Tibial artery (tissue), 4 donors: ENCODE data around the gene SLC9C1.

Experiments used
- DNase-seq, 2 donors: peaks; one replicate each; pipeline ENCODE4 v3.0.0-alpha.2; 2019
- H3K27ac ChIP-seq, 2 donors: fragments of 200-600 bp; sonication (generic) in 1 of 2; 1 replicate in 1 of 2; 2 replicates in 1 of 2; pipeline ENCODE4 v1.5.1; 2018 to 2019; ENCODE audit warnings: mild to moderate bottlenecking in 1 of 2
- H3K27me3 ChIP-seq, 2 donors: fragments of 200-600 bp; sonication (generic) in 1 of 2; one replicate each; pipeline versions ENCODE4 v1.5.1 to v1.6.0; 2016 to 2019
- H3K36me3 ChIP-seq, 3 donors: fragments of 200-600 bp; sonication (generic) in 2 of 3; one replicate each; pipeline ENCODE4 v1.5.1; 2016 to 2019; ENCODE audit warnings: mild to moderate bottlenecking in 2 of 3
- H3K4me1 ChIP-seq, 4 donors: fragments of 200-600 bp; sonication (generic) in 2 of 4; 1 replicate in 3 of 4; 2 replicates in 1 of 4; pipeline ENCODE4 v1.5.1; 2016 to 2019
- H3K4me3 ChIP-seq, 2 donors: fragments of 200-600 bp; sonication (generic) in 1 of 2; 1 replicate in 1 of 2; 2 replicates in 1 of 2; pipeline ENCODE4 v1.5.1; 2018 to 2019; ENCODE audit warnings: mild to moderate bottlenecking in 2 of 2
- H3K9me3 ChIP-seq, 3 donors: fragments of 200-600 bp; sonication (generic) in 1 of 3; one replicate each; pipeline ENCODE4 v1.5.1; 2016 to 2019
- CTCF ChIP-seq, 2 experiments: fragments of 200-600 bp in 1 of 2; fragments of 450-650 bp in 1 of 2; IDR thresholded peaks; one replicate each; pipeline ENCODE4 v1.5.1; 2017 to 2019; ENCODE audit warnings: antibody characterized with exemption in 2 of 2, mild to moderate bottlenecking in 1 of 2, moderate library complexity in 1 of 2
- intact Hi-C: fragments of 100-400 bp; cut with DNase I; formaldehyde crosslinking; loops from one replicate; pipeline ENCODE4 v1.15.0; 2023; ENCODE audit warnings: low total_unique reads

Gene SLC9C1

GRCh38 chr3:112304611-112305010 is 10.6 kb upstream of the SLC9C1 start:
- Histone ChIP-seq H3K27ac (peak overlapping the region in 1 of 2 donors; percentile 13), H3K4me3 (peak overlapping the region; percentile 54 to 59), H3K9me3 (no peaks in the 10 kb centered on the region), H3K36me3 (no peaks in the 10 kb centered on the region), H3K27me3 (no peaks in the 10 kb centered on the region), H3K4me1 (peaks cover 0 to 18% (median 6%) of the 10 kb centered on the region in 4 donors)
- intact Hi-C loops, result no loop called here
- no peak for DNase-seq
- TF ChIP-seq CTCF (IDR thresholded peaks at IDR 0.05), result peak; percentile 22 to 23

GRCh38 chr3:112303764-112304325 is 9.8 kb upstream of the SLC9C1 start:
- Histone ChIP-seq H3K27ac (peak overlapping the region; percentile 13 to 26), H3K27me3 (no peaks in the 10 kb centered on the region), H3K9me3 (no peaks in the 10 kb centered on the region), H3K4me1 (peaks cover 0 to 18% (median 6%) of the 10 kb centered on the region in 4 donors), H3K36me3 (no peaks in the 10 kb centered on the region), H3K4me3 (peak overlapping the region; percentile 54 to 59)
- no peak for DNase-seq
- intact Hi-C loops, result no loop called here
- TF ChIP-seq CTCF (IDR thresholded peaks at IDR 0.05), result no peak

GRCh38 chr3:112302881-112303763 is 9.1 kb upstream of the SLC9C1 start:
- H3K27ac ChIP-seq, result peak overlapping the region; percentile 13 to 26
- intact Hi-C loops, result no loop called here
- no peak for TF ChIP-seq CTCF (IDR thresholded peaks at IDR 0.05)

GRCh38 chr3:112302150-112302830 is 8.3 kb upstream of the SLC9C1 start:
- TF ChIP-seq CTCF (IDR thresholded peaks at IDR 0.05), result no peak
- Histone ChIP-seq H3K36me3 (no peaks in the 10 kb centered on the region), H3K9me3 (no peaks in the 10 kb centered on the region), H3K4me3 (peak overlapping the region; percentile 54 to 59), H3K27ac (peak overlapping the region in 1 of 2 donors; percentile 13), H3K4me1 (peaks cover 0 to 18% (median 6%) of the 10 kb centered on the region in 4 donors), H3K27me3 (no peaks in the 10 kb centered on the region)
- intact Hi-C loops, result no loop called here
- no peak for DNase-seq

More at GRCh38 chr3:112302881-112303763, 9.1 kb upstream of the SLC9C1 start:
- no peaks in the 10 kb centered on the region for H3K36me3 ChIP-seq
- peaks cover 0 to 18% (median 6%) of the 10 kb centered on the region in 4 donors for H3K4me1 ChIP-seq
- no peaks in the 10 kb centered on the region for H3K27me3 ChIP-seq
- DNase-seq, result no peak
- H3K9me3 ChIP-seq, result no peaks in the 10 kb centered on the region
- H3K4me3 ChIP-seq, result peak overlapping the region; percentile 54 to 59

GRCh38 chr3:112298781-112299180 is 4.8 kb upstream of the SLC9C1 start:
- Histone ChIP-seq H3K4me3 (no peak overlapping the region), H3K36me3 (no peaks in the 10 kb centered on the region), H3K27me3 (no peaks in the 10 kb centered on the region), H3K27ac (no peak overlapping the region), H3K4me1 (peaks cover 0 to 10% (median 3%) of the 10 kb centered on the region in 4 donors), H3K9me3 (no peaks in the 10 kb centered on the region)
- no peak for DNase-seq
- no peak for TF ChIP-seq CTCF (IDR thresholded peaks at IDR 0.05)
- intact Hi-C loops, result loop anchor here (10.0 kb wide), 1 partner anchor 226 kb away; no protein-coding TSS in a partner anchor
